ENCODE data around the gene RANBP6. TPM values are rescaled to one million over a fixed set of nuclear protein-coding genes. Genes with fewer than 3 reads are reported as not detected.

Gene RANBP6
- total RNA-seq, 2 experiments from 2014 or later: 20.2 to 21.6 TPM

Small RNA genes within 50 kb of the gene (microRNA-seq; reads per million reads assigned to microRNA genes)
- 2.9 reads per million for gene MIR4665

Other genes starting within 250 kb of the RANBP6 start
- 10 to 100 TPM; 28.0 to 30.6 TPM for gene ERMP1, start 182.5 kb downstream of the RANBP6 start, total RNA-seq
- gene MLANA, start 124.7 kb downstream of the RANBP6 start, total RNA-seq: not detected
- gene IL33, start 200.2 kb upstream of the RANBP6 start, total RNA-seq: not detected

Measured in activated CD8-positive, alpha-beta T cell treated with anti-CD3 and anti-CD28 coated beads, Interleukin-2, amount 10 ng/mL, durations not matched to agents 7 days and 5 days (primary cell).